ENCODE measurements around the gene MARCKS.

DNA sequence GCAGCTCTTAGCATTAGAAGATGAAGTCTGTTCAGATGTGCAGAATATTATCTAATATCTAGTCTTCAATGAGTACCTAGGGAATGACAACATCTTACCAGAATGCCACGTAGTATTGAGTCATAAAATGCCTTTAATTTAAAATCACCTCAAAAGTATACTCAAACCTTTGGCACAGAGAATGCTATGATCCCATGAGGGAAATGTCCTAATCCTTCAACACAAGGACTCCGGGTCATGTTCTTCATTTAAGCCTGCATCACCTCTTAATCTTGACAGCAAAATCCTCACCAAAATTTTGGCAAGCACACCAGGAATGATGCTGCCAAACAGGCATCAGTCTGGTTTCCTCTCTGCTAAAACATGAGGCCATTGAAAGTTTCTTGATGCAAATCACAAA, 23.6 kb upstream of the MARCKS start:
- TF ChIP-seq, protein P1, sequence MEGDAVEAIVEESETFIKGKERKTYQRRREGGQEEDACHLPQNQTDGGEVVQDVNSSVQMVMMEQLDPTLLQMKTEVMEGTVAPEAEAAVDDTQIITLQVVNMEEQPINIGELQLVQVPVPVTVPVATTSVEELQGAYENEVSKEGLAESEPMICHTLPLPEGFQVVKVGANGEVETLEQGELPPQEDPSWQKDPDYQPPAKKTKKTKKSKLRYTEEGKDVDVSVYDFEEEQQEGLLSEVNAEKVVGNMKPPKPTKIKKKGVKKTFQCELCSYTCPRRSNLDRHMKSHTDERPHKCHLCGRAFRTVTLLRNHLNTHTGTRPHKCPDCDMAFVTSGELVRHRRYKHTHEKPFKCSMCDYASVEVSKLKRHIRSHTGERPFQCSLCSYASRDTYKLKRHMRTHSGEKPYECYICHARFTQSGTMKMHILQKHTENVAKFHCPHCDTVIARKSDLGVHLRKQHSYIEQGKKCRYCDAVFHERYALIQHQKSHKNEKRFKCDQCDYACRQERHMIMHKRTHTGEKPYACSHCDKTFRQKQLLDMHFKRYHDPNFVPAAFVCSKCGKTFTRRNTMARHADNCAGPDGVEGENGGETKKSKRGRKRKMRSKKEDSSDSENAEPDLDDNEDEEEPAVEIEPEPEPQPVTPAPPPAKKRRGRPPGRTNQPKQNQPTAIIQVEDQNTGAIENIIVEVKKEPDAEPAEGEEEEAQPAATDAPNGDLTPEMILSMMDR (IDR thresholded peaks at IDR 0.05), result no peak
- TF ChIP-seq POLR2A (IDR thresholded peaks at IDR 0.05), result no peak
